GM15510 (cell line): Measurements from ENCODE around the gene RYR1.

Experiments used
- POLR2A ChIP-seq: IDR thresholded peaks from 3 replicates; pipeline ENCODE4 v1.6.1; 2011; ENCODE audit warnings: borderline replicate concordance; ENCODE audit not compliant: insufficient read length; ENCODE audit errors: extremely low read depth

RYR1 gene

DNA sequence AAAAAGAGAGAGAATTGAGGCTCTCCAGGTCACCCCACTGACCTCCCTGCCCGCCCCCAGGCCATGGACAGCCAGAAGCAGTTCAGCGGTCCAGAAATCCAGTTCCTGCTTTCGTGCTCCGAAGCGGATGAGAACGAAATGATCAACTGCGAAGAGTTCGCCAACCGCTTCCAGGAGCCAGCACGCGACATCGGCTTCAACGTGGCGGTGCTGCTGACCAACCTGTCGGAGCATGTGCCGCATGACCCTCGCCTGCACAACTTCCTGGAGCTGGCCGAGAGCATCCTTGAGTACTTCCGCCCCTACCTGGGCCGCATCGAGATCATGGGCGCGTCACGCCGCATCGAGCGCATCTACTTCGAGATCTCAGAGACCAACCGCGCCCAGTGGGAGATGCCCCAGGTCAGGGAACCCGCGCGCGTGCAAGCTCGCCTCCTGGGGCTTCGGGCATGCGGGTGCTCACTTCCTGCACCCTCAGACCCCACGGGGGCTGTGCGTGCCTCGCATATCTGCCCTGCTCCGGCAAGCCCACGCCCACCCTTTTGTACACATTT, 127.6 kb downstream of the RYR1 start:
- TF ChIP-seq POLR2A, result no peak

- TF ChIP-seq POLR2A, result no peak
Observed at GRCh38 chr19:38561658-38562057, 128.2 kb downstream of the RYR1 start.

DNA sequence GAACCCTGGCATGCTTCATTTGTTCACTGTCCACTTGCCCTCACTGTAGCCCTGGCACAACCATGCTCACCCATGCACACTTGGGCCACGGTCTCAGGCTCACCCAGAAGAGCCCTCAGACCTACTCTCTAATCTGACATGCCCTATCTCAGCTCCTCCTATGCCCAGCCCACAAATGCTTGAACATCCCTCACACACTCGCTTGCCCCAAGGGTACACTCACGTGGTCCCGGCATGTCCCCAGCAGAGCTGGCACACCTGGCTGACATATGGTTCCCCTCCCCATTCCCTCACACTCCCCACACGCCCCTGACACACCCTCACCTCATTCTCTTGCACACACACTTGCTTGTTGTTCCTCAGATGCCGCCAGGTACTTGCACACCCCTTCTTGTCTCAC, 128.6 kb downstream of the RYR1 start:
- TF ChIP-seq POLR2A, result no peak

GRCh38 chr19:38563475-38563874, 130.0 kb downstream of the RYR1 start:
- TF ChIP-seq POLR2A, result no peak

GRCh38 chr19:38564981-38565690, 131.6 kb downstream of the RYR1 start:
- TF ChIP-seq POLR2A, result no peak

GRCh38 chr19:38565691-38566105, 132.2 kb downstream of the RYR1 start:
- TF ChIP-seq POLR2A, result no peak

- TF ChIP-seq POLR2A, result no peak
Observed at GRCh38 chr19:38569368-38569983, 136.0 kb downstream of the RYR1 start.

- no peak for TF ChIP-seq POLR2A
Observed at GRCh38 chr19:38571682-38572081, 138.2 kb downstream of the RYR1 start.

DNA sequence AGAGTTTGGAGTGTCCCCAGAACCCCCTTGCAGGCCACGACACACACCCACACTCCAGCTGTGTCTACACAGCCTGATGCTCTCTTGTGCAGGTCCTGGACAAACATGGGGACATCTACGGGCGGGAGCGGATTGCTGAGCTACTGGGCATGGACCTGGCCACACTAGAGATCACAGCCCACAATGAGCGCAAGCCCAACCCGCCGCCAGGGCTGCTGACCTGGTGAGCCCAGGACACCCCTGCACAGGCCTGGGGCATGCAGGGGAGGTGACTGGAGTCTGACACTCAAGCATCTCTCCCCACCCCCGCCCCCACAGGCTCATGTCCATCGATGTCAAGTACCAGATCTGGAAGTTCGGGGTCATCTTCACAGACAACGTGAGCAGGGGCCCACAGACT, 144.3 kb downstream of the RYR1 start:
- no peak for TF ChIP-seq POLR2A

- no peak for TF ChIP-seq POLR2A
Observed at GRCh38 chr19:38580080-38580479, 146.6 kb downstream of the RYR1 start.

GRCh38 chr19:38583219-38583984, 149.9 kb downstream of the RYR1 start:
- no peak for TF ChIP-seq POLR2A

GRCh38 chr19:38583985-38584305, 150.5 kb downstream of the RYR1 start:
- no peak for TF ChIP-seq POLR2A

DNA sequence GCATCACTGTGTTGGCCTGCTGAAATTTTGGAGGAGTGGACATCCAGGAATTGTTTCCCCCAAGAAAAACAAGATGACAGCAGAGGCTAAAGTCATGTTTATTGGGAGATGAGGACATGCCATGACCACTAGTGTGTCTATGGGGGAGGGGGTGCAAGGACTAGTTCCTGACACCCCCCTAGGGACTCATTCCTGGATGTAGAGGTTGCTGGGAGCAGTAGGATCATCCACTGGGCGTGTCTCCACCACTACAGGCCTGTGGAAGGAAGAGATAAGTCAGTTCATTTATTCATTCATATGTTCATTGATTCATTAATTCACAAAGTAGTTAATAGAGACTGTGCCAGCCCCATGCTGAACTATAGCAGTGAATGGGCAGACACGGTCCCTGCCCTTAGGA, 154.1 kb downstream of the RYR1 start:
- TF ChIP-seq POLR2A, result no peak

- no peak for TF ChIP-seq POLR2A
Observed at GRCh38 chr19:38588041-38588440, 154.6 kb downstream of the RYR1 start.

DNA sequence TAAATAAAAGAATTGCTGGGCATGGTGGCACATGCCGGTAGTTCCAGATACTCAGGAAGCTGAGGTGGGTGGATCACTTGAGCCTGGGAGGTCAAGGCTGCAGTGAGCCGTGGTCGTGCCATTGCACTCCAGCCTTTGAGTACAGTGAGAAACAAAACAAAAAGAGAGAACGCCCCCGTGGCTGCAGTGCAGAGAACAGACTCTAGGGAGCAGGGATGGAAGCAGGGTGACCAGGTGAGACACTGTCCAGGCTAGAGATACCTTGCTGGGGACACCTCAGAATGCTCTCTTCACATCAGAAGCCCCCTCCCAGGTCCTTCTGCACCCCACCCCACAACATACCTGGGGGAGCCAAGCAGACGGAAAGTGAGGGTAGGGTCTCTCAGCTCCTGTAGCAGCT, 159.4 kb downstream of the RYR1 start:
- TF ChIP-seq POLR2A, result no peak
